Left ventricle myocardium superior (tissue), 1 donor: ENCODE data around the gene RPS6KL1. TPM values are rescaled to one million over a fixed set of nuclear protein-coding genes. Genes with fewer than 3 reads are reported as not detected.

Experiments used
- ATAC-seq: fragments of 200-7000 bp; cut with Tn5 transposase; one replicate; pipeline ENCODE4 v1.9.1; 2020; ENCODE audit warnings: mild to moderate bottlenecking, moderate library complexity
- DNase-seq: peaks from one replicate; pipeline ENCODE4 v3.0.0-alpha.2; 2020
- intact Hi-C: fragments of 100-400 bp; cut with micrococcal nuclease; formaldehyde crosslinking; loops from one replicate; pipeline ENCODE4 v1.11.0; 2022
- total RNA-seq: library from RNA; stranded (reverse); fragmentation: NEBNext Ultra II Directional; extraction: Animal tissue kit (Norgen Biotek cat#: 25700); gene quantifications from one replicate; pipeline ENCODE4 v1.2.1, GENCODE V29; 2021
- donor health status: DM: no; HTN: yes; CAD: no; lungs with severe emphysema.

The RPS6KL1 gene
- total RNA-seq, 1 donor from 2014 or later = 18.6 TPM

GRCh38 chr14:74918380-74918779 lies 4.7 kb downstream of the RPS6KL1 start:
- ATAC-seq (no peak), DNase-seq (no peak)
- intact Hi-C loops = loop anchor here (10.0 kb wide), 1 partner anchor 166 kb away; no protein-coding TSS in a partner anchor

- ATAC-seq (peak; percentile 69), DNase-seq (peak; percentile 85)
- intact Hi-C loops = loop anchor here (10.0 kb wide), 1 partner anchor 167 kb away; no protein-coding TSS in a partner anchor
Measured at GRCh38 chr14:74917646-74918081, 5.4 kb downstream of the RPS6KL1 start.

GRCh38 chr14:74917178-74917543 lies 5.9 kb downstream of the RPS6KL1 start:
- ATAC-seq (peak; percentile 9), DNase-seq (no peak)
- intact Hi-C loops = loop anchor here (10.0 kb wide), 1 partner anchor 168 kb away; no protein-coding TSS in a partner anchor

GRCh38 chr14:74915826-74916225 lies 7.2 kb downstream of the RPS6KL1 start:
- DNase-seq = peak; percentile 32
- no peak for ATAC-seq
- intact Hi-C loops = loop anchor here (10.0 kb wide), 1 partner anchor 169 kb away; no protein-coding TSS in a partner anchor

- DNase-seq (peak; percentile 30), ATAC-seq (no peak)
Measured at GRCh38 chr14:74915426-74915825, 7.6 kb downstream of the RPS6KL1 start.

GRCh38 chr14:74913986-74914573 lies 9.0 kb downstream of the RPS6KL1 start:
- DNase-seq = peak; percentile 74
- ATAC-seq = peak; percentile 52
- intact Hi-C loops = loop anchor here (10.0 kb wide), 1 partner anchor 171 kb away; no protein-coding TSS in a partner anchor

More at GRCh38 chr14:74915426-74915825, 7.6 kb downstream of the RPS6KL1 start:
- intact Hi-C loops = loop anchor here (10.0 kb wide), 1 partner anchor 169 kb away; no protein-coding TSS in a partner anchor

GRCh38 chr14:74913393-74913910 lies 9.6 kb downstream of the RPS6KL1 start:
- intact Hi-C loops = loop anchor here (10.0 kb wide), 1 partner anchor 171 kb away; no protein-coding TSS in a partner anchor
- no peak for ATAC-seq

GRCh38 chr14:74912801-74913200 lies 10.3 kb downstream of the RPS6KL1 start:
- DNase-seq = no peak

More at GRCh38 chr14:74913393-74913910, 9.6 kb downstream of the RPS6KL1 start:
- no peak for DNase-seq

GRCh38 chr14:74912111-74912510 lies 10.9 kb downstream of the RPS6KL1 start:
- intact Hi-C loops = loop anchor here (10.0 kb wide), 1 partner anchor 173 kb away; no protein-coding TSS in a partner anchor
- ATAC-seq (no peak), DNase-seq (no peak)

More at GRCh38 chr14:74912801-74913200, 10.3 kb downstream of the RPS6KL1 start:
- intact Hi-C loops = loop anchor here (10.0 kb wide), 1 partner anchor 172 kb away; no protein-coding TSS in a partner anchor
- no peak for ATAC-seq

GRCh38 chr14:74911704-74912103 lies 11.4 kb downstream of the RPS6KL1 start:
- ATAC-seq = no peak
- no peak for DNase-seq
- intact Hi-C loops = loop anchor here (10.0 kb wide), 1 partner anchor 173 kb away; no protein-coding TSS in a partner anchor

- intact Hi-C loops = loop anchor here (10.0 kb wide), 1 partner anchor 174 kb away; no protein-coding TSS in a partner anchor
- DNase-seq = no peak
- no peak for ATAC-seq
Measured at GRCh38 chr14:74911221-74911620, 11.8 kb downstream of the RPS6KL1 start.

- ATAC-seq = no peak
- intact Hi-C loops = loop anchor here (10.0 kb wide), 1 partner anchor 174 kb away; no protein-coding TSS in a partner anchor
- DNase-seq = no peak
Measured at GRCh38 chr14:74910556-74910955, 12.5 kb downstream of the RPS6KL1 start.

GRCh38 chr14:74909911-74910310 lies 13.1 kb downstream of the RPS6KL1 start:
- intact Hi-C loops = loop anchor here (10.0 kb wide), 1 partner anchor 175 kb away; no protein-coding TSS in a partner anchor
- ATAC-seq (no peak), DNase-seq (no peak)

- no peak for ATAC-seq
- intact Hi-C loops = no loop called here
- DNase-seq = peak; percentile 35
Measured at GRCh38 chr14:74909501-74909900, 13.6 kb downstream of the RPS6KL1 start.

- intact Hi-C loops = no loop called here
- ATAC-seq (no peak), DNase-seq (no peak)
Measured at GRCh38 chr14:74908861-74909341, 14.2 kb downstream of the RPS6KL1 start.

- intact Hi-C loops = no loop called here
- DNase-seq = peak; percentile 49
Measured at GRCh38 chr14:74907744-74908143, 15.3 kb downstream of the RPS6KL1 start.

GRCh38 chr14:74906925-74907521 lies 16.0 kb downstream of the RPS6KL1 start:
- intact Hi-C loops = no loop called here
- ATAC-seq (peak; percentile 9), DNase-seq (peak; percentile 47)

More at GRCh38 chr14:74907744-74908143, 15.3 kb downstream of the RPS6KL1 start:
- ATAC-seq = no peak

GRCh38 chr14:74905595-74906142 lies 17.4 kb downstream of the RPS6KL1 start:
- ATAC-seq (peak; percentile 50), DNase-seq (peak; percentile 86)
- intact Hi-C loops = no loop called here
